Activated naive CD4-positive, alpha-beta T cell treated with anti-CD3 and anti-CD28 coated beads, Interleukin-2, amount 50 U/mL, for 16 hours (primary cell): ENCODE measurements around the gene ITGB7.

Experiments
- DNase-seq: peaks from one replicate; pipeline ENCODE4 v3.0.0-alpha.2; 2020

The ITGB7 gene, protein sequence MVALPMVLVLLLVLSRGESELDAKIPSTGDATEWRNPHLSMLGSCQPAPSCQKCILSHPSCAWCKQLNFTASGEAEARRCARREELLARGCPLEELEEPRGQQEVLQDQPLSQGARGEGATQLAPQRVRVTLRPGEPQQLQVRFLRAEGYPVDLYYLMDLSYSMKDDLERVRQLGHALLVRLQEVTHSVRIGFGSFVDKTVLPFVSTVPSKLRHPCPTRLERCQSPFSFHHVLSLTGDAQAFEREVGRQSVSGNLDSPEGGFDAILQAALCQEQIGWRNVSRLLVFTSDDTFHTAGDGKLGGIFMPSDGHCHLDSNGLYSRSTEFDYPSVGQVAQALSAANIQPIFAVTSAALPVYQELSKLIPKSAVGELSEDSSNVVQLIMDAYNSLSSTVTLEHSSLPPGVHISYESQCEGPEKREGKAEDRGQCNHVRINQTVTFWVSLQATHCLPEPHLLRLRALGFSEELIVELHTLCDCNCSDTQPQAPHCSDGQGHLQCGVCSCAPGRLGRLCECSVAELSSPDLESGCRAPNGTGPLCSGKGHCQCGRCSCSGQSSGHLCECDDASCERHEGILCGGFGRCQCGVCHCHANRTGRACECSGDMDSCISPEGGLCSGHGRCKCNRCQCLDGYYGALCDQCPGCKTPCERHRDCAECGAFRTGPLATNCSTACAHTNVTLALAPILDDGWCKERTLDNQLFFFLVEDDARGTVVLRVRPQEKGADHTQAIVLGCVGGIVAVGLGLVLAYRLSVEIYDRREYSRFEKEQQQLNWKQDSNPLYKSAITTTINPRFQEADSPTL

GRCh38 chr12:53207042-53207441, at the start of gene ITGB7:
TSS of gene ITGB7 (minus strand) at chr12:53207251. CDS start at chr12:53200443, 6,808 bp downstream.
- DNase-seq, result peak; percentile 58

DNA sequence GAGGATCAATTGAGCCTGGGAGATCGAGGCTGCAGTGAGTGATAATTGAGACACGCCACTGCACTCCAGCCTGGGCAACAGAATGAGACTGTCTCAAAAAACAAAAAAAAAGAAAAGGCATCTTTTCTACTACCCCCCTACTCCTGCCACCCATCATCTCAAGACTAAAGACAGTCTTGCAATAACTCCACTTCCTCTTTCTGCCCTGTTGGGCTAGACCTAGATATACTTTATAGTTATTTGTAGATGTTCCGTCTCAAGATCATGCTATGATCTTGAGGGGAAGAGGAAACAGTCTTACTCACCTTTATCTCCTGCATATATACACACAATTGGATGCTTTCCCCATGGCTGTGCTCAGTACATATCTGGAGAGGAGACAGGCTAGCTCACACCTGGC, 48.9 kb upstream of the ITGB7 start:
- DNase-seq, result no peak

DNA sequence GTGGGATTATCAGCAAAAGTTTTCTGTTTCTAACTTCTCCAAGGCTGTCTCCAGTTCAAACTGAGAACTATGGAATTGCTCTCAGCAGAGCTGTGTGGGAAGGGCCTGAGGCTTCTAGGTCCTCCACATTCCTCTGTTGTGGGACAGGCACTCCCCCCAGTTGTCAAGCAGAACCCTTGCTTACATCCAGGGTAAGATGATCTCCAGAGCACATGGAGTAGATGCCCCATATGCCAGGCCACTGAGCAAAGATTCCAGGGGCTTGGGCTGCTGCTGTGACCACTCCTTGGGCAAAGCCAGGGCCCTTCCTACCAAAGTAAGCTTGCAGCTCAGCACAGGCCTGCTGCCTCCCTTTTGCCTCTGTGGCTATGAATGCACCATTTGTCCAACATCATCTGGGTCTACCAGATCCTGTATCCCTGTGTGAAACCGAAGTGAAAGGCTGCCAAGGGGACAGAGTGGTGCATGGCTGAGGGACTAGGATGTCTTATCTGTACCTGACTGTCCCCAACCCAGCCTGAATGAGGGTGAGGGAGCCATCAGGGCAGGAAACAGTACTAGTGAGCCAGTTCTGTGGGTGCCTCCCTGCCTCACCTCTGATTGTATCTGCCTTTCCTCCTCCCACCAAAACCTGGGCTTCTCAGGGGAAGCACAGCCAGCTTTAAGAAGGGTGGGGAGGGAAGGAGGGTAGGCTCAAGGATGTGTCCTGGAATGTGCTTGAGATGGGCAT, 47.9 kb upstream of the ITGB7 start:
- DNase-seq, result no peak

DNA sequence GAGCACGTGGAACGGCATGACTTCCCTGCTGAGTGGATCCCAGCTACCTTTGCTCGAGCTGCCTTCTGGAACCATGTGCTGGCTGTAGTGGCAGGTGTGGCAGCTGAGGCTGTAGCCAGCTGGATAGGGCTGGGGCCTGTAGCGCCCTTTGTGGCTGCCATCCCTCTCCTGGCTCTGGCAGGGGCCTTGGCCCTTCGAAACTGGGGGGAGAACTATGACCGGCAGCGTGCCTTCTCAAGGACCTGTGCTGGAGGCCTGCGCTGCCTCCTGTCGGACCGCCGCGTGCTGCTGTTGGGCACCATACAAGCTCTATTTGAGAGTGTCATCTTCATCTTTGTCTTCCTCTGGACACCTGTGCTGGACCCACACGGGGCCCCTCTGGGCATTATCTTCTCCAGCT, 46.2 kb upstream of the ITGB7 start:
- no peak for DNase-seq

DNA sequence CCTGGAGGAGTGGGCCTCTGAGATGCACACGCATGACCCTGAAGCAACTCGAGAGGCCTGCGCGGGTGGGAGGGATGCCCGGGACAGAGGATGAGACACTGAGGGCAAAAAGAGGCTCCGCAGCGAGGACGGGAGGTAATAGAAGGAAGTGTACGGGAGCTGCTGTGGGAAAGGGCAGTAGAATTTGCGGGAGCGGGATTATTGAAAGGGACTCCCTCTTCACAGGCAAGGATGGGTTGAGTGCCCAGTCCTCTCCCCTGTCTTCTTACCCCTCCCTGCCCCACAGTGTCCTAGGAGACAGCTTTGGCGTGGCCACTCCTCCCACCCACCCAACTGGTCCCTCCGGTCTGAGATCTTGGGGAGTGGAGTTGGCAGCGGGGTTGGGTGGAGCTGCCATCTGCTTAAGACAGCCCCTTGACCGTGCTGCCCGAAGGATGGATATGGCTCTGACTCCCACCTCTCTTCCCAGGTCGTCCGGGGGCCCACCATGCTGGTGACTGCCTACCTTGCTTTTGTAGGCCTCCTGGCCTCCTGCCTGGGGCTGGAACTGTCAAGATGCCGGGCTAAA, 45.4 kb upstream of the ITGB7 start:
- no peak for DNase-seq

GRCh38 chr12:53251477-53252348, 44.7 kb upstream of the ITGB7 start:
- DNase-seq, result peak; percentile 73

DNA sequence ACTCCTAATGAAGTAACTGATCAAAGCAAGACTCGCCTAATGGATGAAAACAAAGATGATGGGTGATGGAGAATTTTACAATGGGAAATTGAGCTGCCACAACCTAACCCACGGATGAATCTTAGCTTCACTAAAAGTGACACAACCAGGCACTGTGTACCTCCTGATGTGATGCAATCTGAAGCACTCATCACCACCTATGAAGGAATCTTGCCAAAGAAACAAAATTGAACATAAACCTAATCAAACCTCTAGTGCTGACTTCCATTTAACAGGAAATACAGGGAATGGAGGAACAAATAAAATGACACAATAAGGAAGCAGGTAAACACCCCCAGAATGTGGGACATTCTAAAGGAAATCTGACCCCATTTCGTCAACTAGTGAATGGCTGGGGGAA, 38.2 kb upstream of the ITGB7 start:
- DNase-seq, result no peak

DNA sequence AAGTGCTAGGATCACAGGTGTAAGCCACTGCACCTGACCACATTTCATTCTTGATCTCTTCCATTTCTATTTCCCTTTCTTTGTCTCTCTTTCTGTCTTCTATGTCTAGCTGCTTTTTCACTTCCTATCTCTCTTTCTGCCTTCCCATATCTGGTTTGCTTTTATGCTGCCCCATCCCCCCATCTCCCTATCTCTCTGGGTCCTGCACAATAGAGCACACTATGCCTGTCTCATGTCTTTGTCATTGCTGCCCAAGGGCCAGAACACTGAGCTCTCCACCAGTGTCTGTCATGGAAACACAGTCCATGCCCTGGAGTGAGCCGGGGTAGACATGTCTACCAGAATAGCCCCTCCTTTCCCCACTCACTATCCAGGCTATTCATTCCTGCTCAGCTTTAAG, 37.3 kb upstream of the ITGB7 start:
- no peak for DNase-seq

DNA sequence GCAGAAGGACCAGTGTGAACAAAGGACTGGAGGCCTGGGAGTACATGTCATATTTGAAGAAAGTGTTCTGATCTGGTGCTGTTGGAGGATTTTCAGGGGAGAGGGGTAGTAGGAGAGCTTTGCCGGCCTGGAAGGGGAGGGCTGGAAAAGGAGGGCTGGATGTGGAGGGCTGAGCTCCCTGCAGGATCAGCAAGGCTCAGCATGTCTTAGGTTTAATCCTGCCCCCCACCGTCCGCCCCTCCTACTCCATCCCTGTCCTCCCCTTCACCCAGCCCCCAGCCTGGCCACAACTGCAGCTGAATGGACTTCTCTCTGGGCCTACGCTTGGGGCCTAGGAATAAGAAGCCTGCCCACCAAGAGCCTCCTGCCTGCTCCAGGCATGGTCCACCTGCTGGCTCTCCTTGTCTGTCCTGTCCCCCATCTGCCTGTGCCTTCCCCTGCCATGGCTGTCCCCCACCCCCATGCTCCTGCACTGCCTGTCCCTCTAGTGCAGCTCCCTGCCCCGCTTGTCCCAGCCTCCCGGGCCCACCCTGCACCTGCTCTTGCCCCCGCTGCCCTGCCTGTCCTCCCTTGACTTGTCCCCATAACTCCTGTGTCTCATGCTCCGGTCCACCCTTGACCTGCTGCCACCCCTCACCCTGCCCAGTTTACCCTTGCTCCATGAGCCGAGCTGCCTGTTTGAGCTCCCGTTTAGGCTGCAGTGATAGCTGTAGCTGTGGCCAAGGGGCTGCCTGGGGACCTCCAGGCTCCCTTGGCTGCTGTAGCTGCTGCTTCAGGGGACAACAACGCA, 34.8 kb upstream of the ITGB7 start:
- no peak for DNase-seq

DNA sequence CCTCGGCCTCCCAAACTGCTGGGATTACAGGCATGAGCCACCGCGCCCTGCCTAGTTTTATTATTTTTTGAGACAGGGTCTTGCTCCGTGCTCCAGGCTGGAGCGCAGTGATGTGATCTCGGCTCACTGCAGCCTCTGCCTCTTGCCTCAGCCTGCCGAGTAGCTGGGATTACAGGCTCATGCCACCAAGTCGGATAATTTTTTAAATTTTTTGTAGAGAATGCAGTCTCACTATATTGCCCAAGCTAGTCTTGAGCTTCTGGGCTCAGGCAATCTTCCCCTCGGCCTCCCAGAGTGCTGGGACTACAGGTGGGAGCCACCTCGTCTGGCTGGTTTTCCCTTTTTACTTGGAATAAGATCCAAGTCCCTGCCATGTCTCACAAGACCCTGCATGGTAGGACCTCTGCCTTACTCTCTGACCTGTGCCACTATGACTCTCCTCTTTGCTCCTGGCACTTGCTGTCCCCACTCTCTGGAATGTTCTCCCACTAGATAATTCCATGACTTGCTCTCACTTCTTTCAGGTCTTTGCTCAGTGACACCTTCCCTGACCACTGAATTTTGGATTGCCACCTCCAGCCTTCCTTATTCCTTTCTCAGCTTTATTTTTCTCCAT, 32.7 kb upstream of the ITGB7 start:
- DNase-seq, result no peak

DNA sequence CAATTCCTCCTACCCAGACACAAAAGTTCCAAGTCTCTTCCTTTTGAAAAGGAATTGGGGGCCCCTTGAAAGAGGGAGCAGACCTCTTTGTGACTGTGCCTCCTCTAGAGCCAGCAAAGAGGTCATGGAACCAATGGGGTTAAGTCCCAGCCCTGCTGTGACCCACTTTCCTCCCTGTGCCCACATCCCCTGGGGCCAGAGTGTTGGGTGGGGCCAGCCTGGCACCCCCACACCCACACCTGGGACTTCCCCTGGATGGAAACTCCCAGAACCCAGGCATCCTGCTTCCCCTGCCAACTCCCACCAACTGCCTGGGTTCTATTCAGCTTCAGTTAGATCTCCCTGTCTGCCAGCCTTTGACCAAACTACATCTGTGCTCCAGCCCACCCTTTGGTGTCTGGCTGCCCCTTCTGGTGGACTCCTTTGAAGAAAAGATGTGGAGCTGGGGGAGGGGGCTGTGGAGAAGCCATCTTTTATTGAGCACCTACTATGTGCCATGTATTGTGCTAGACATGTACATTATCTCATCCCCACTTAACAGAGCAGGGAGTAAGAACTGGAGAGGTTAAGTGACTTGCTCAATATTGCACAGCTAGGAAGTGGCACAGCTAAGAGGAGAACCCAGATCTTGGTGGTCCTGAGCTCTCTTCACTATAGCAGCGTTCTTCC, 29.5 kb upstream of the ITGB7 start:
- no peak for DNase-seq

GRCh38 chr12:53235742-53236442, 28.8 kb upstream of the ITGB7 start:
- DNase-seq, result no peak

DNA sequence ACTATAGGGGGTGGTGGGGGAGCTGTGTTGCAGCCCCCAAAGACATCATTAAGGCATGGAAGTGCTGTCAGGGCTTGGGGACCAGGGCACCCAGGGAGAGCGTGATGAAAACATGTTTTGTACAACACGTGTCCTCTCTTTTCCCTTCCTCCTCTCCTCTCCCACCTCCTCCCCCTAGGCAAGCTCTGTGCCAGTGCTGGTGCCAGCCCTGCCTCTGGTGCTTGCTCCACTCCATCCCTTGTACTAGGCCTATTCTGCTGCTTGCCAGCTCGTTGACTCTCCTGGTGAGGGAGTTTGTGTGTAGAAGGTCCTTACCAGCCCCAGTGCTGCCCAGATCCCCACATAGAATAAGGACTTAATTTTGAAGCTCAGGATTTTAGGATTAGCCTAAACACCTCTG, 28.1 kb upstream of the ITGB7 start:
- DNase-seq, result no peak

GRCh38 chr12:53234271-53234914, 27.3 kb upstream of the ITGB7 start:
- DNase-seq, result no peak

DNA sequence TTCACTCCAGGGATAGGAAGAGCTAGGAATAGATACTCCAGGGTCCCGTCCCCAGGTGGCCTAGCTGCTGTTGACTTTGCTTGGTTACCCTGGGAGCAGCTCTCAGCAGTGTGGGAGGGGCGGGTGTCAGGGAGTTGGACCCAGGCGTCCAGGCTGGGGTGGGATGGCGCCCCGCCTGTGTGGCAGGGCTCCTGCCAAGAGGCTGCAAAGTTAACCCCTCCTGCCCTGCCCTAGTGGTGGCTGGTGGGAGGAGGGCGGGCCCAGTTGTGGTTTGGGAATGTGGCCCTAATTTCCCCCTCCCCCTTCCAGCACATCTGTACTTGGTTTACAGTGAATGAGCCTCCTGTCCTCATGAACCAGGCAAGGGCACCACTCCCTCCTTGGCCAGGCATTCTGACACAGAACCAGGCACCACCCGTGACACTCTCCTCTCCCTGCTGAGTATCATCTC, 26.6 kb upstream of the ITGB7 start:
- no peak for DNase-seq

- DNase-seq, result peak; percentile 38
These were observed 25.8 kb upstream of the ITGB7 start for GRCh38 chr12:53232646-53233461.

GRCh38 chr12:53231921-53232645, 25.0 kb upstream of the ITGB7 start, which contains the start of gene RARG:
TSS of gene RARG (minus strand) at chr12:53232209. CDS start at chr12:53227545, 4,664 bp downstream.
- DNase-seq, result peak; percentile 73

GRCh38 chr12:53231671-53231920, 24.5 kb upstream of the ITGB7 start:
- no peak for DNase-seq
